ENCODE data around the gene FYB1. TPM values are rescaled to one million over a fixed set of nuclear protein-coding genes. Genes with fewer than 3 reads are reported as not detected.

Gene FYB1
- total and polyA plus RNA-seq, 2 experiments from 2014 or later, result not detected

- Histone ChIP-seq H3K9me2 (ENCODE audit: insufficient read depth) (peaks cover 9% of the 10 kb centered on the region; the same call in 1 of the 2 replicates), H4K20me1 (replicated peaks; ENCODE audit: insufficient read depth) (no peaks in the 10 kb centered on the region), H3K27ac (ENCODE audit: low read depth) (no peak overlapping the region), H3K79me2 (replicated peaks; ENCODE audit: insufficient read depth) (no peaks in the 10 kb centered on the region), H3K36me3 (ENCODE audit: insufficient read depth) (no peaks in the 10 kb centered on the region), H3F3A (replicated peaks; ENCODE audit: low read depth) (no peaks in the 10 kb centered on the region), H3K4me3 (no peak overlapping the region), H2AFZ (no peak overlapping the region), H3K27me3 (ENCODE audit: insufficient read depth) (no peaks in the 10 kb centered on the region), H3K4me1 (ENCODE audit: insufficient read depth) (no peaks in the 10 kb centered on the region), H3K4me2 (no peak overlapping the region)
- Mint-ChIP-seq H3K27me3 (ENCODE audit: insufficient read depth, low read depth, poor library complexity) (peaks cover 2% of the 10 kb centered on the region), H3K9me3 (no peaks in the 10 kb centered on the region), H3K4me3 (no peak overlapping the region), H3K4me1 (no peaks in the 10 kb centered on the region), H3K27ac (no peak overlapping the region), H3K36me3 (ENCODE audit: low read depth) (no peaks in the 10 kb centered on the region)
- TF ChIP-seq, protein P1, sequence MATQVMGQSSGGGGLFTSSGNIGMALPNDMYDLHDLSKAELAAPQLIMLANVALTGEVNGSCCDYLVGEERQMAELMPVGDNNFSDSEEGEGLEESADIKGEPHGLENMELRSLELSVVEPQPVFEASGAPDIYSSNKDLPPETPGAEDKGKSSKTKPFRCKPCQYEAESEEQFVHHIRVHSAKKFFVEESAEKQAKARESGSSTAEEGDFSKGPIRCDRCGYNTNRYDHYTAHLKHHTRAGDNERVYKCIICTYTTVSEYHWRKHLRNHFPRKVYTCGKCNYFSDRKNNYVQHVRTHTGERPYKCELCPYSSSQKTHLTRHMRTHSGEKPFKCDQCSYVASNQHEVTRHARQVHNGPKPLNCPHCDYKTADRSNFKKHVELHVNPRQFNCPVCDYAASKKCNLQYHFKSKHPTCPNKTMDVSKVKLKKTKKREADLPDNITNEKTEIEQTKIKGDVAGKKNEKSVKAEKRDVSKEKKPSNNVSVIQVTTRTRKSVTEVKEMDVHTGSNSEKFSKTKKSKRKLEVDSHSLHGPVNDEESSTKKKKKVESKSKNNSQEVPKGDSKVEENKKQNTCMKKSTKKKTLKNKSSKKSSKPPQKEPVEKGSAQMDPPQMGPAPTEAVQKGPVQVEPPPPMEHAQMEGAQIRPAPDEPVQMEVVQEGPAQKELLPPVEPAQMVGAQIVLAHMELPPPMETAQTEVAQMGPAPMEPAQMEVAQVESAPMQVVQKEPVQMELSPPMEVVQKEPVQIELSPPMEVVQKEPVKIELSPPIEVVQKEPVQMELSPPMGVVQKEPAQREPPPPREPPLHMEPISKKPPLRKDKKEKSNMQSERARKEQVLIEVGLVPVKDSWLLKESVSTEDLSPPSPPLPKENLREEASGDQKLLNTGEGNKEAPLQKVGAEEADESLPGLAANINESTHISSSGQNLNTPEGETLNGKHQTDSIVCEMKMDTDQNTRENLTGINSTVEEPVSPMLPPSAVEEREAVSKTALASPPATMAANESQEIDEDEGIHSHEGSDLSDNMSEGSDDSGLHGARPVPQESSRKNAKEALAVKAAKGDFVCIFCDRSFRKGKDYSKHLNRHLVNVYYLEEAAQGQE (IDR thresholded peaks at IDR 0.05; ENCODE audit: unreplicated experiment), result no peak
- no peak for TF ChIP-seq ZNF114 (CRISPR knock-in tag; IDR thresholded peaks at IDR 0.05)
- no peak for TF ChIP-seq CREB1 (CRISPR knock-in tag; IDR thresholded peaks at IDR 0.05; ENCODE audit: low read depth)
- TF ChIP-seq ZNF331 (CRISPR knock-in tag; IDR thresholded peaks at IDR 0.05; ENCODE audit: low read depth), result no peak
- TF ChIP-seq EZH2phosphoT487 (IDR thresholded peaks at IDR 0.05; ENCODE audit: unreplicated experiment), result no peak
- no peak for TF ChIP-seq STAT1 (IDR thresholded peaks at IDR 0.05; ENCODE audit: unreplicated experiment)
- no peak for TF ChIP-seq POLR2AphosphoS5 (IDR thresholded peaks at IDR 0.05; ENCODE audit: low read depth)
- TF ChIP-seq JUNB (IDR thresholded peaks at IDR 0.05; ENCODE audit: unreplicated experiment), result no peak
- no peak for TF ChIP-seq NANOG (IDR thresholded peaks at IDR 0.05; ENCODE audit: borderline replicate concordance)
- TF ChIP-seq EZH2 (IDR thresholded peaks at IDR 0.05; ENCODE audit: low read depth, unreplicated experiment), result no peak
- TF ChIP-seq, protein P2, sequence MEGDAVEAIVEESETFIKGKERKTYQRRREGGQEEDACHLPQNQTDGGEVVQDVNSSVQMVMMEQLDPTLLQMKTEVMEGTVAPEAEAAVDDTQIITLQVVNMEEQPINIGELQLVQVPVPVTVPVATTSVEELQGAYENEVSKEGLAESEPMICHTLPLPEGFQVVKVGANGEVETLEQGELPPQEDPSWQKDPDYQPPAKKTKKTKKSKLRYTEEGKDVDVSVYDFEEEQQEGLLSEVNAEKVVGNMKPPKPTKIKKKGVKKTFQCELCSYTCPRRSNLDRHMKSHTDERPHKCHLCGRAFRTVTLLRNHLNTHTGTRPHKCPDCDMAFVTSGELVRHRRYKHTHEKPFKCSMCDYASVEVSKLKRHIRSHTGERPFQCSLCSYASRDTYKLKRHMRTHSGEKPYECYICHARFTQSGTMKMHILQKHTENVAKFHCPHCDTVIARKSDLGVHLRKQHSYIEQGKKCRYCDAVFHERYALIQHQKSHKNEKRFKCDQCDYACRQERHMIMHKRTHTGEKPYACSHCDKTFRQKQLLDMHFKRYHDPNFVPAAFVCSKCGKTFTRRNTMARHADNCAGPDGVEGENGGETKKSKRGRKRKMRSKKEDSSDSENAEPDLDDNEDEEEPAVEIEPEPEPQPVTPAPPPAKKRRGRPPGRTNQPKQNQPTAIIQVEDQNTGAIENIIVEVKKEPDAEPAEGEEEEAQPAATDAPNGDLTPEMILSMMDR (conservative IDR thresholded peaks at IDR 0.05; ENCODE audit: low read depth in 2 of 2), result no peak
- no peak for TF ChIP-seq ETS1 (IDR thresholded peaks at IDR 0.05)
- TF ChIP-seq ZNF462 (CRISPR knock-in tag; IDR thresholded peaks at IDR 0.05), result no peak
- no peak for DNase-seq (ENCODE audit: low spot score)
- no peak for ATAC-seq
Observed at GRCh38 chr5:39266442-39266841, 47.1 kb upstream of the FYB1 start.

Measured in GM23338 (cell line).